IMR-90 (cell line): ENCODE data around the gene ASL. TPM values are rescaled to one million over a fixed set of nuclear protein-coding genes. Genes with fewer than 3 reads are reported as not detected.
"Not testable (repeated sequence)": the region's sequence is repeated elsewhere in the genome, so short reads cannot be mapped to it uniquely, and the experiment has no call there.

Source experiments
- ATAC-seq: fragments of 200-7000 bp; cut with Tn5 transposase; 2 replicates; pipeline ENCODE4 v1.9.1; 2020; ENCODE audit warnings: low read depth, mild to moderate bottlenecking, moderate library complexity
- BruUV-seq: library from RNA; stranded (reverse); fragments of 400-500 nt; replicated peaks from 2 replicates; lab custom pipeline; 2021; lab: Mats Ljungman, UMichigan
- CTCF ChIA-PET: fragments of 300-600 bp; formaldehyde crosslinking; extraction: SDS; loops from one replicate; lab custom pipeline; 2021; ENCODE audit warnings: antibody characterized with exemption; lab: Yijun Ruan, JAX
- POLR2A ChIA-PET: fragments of 300-600 bp; sonication (Branson Sonifier 250); formaldehyde crosslinking; loops from one replicate; lab custom pipeline; 2022; ENCODE audit warnings: antibody characterized with exemption; ENCODE audit not compliant: unreplicated experiment; lab: Charles Lee
- DNase-seq: peaks from one replicate; pipeline ENCODE4 v3.0.0; 2013
- H2AFZ ChIP-seq: replicated peaks from 2 replicates; pipeline ENCODE3; 2013; ENCODE audit warnings: low read length, mild to moderate bottlenecking; ENCODE audit not compliant: poor library complexity
- H2AK5ac ChIP-seq: 2 replicates; pipeline ENCODE4 v1.6.1; 2013; ENCODE audit warnings: low read depth, low read length, inconsistent platforms
- H2AK9ac ChIP-seq: replicated peaks from 2 replicates; pipeline ENCODE3; 2013; ENCODE audit warnings: mild to moderate bottlenecking, low read depth, low read length, moderate library complexity; ENCODE audit not compliant: poor library complexity
- H2BK120ac ChIP-seq: 2 replicates; pipeline ENCODE4 v1.6.1; 2013; ENCODE audit warnings: low read depth, low read length, inconsistent platforms
- H2BK15ac ChIP-seq: 3 replicates; pipeline ENCODE4 v1.6.1; 2013; ENCODE audit warnings: low read depth, low read length, inconsistent platforms
- H2BK20ac ChIP-seq: 2 replicates; pipeline ENCODE4 v1.6.1; 2013; ENCODE audit warnings: low read depth, mild to moderate bottlenecking, inconsistent platforms, low read length, moderate library complexity
- H2BK5ac ChIP-seq: 2 replicates; pipeline ENCODE4 v1.6.1; 2013; ENCODE audit warnings: mild to moderate bottlenecking, low read depth, low read length, inconsistent platforms; ENCODE audit not compliant: poor library complexity, severe bottlenecking
- H3K14ac ChIP-seq: replicated peaks from 2 replicates; pipeline ENCODE4 v1.6.1; 2013; ENCODE audit warnings: low read depth, low read length, inconsistent platforms
- H3K18ac ChIP-seq: 2 replicates; pipeline ENCODE4 v1.6.1; 2013; ENCODE audit warnings: low read depth, low read length, control low read depth
- H3K23ac ChIP-seq: 2 replicates; pipeline ENCODE4 v1.6.1; 2013; ENCODE audit warnings: low read depth, low read length, inconsistent platforms
- H3K27ac ChIP-seq: 2 replicates; pipeline ENCODE4 v1.5.1; 2013; ENCODE audit warnings: mild to moderate bottlenecking, control low read depth, low read length; ENCODE audit not compliant: insufficient read depth
- H3K27me3 ChIP-seq: 2 replicates; pipeline ENCODE4 v1.6.1; 2013; ENCODE audit warnings: low read length; ENCODE audit not compliant: control insufficient read depth, insufficient read depth
- H3K36me3 ChIP-seq: 2 replicates; pipeline ENCODE4 v1.6.1; 2013; ENCODE audit warnings: low read length, mixed read lengths; ENCODE audit not compliant: control insufficient read depth, insufficient read depth
- H3K4ac ChIP-seq: 2 replicates; pipeline ENCODE4 v1.6.1; 2013; ENCODE audit warnings: low read depth, low read length, inconsistent platforms
- H3K4me1 ChIP-seq: 2 replicates; pipeline ENCODE4 v1.6.1; 2013; ENCODE audit warnings: low read length, mixed read lengths; ENCODE audit not compliant: control insufficient read depth, insufficient read depth
- H3K4me2 ChIP-seq: 2 replicates; pipeline ENCODE4 v1.6.1; 2013; ENCODE audit warnings: low read depth, mild to moderate bottlenecking, control low read depth, low read length, moderate library complexity
- H3K4me3 ChIP-seq: 2 replicates; pipeline ENCODE4 v1.5.1; 2013; ENCODE audit warnings: low read depth, mild to moderate bottlenecking, control low read depth, low read length, moderate library complexity; ENCODE audit not compliant: insufficient read depth
- H3K56ac ChIP-seq: 2 replicates; pipeline ENCODE4 v1.6.1; 2013; ENCODE audit warnings: low read length, inconsistent platforms; ENCODE audit not compliant: insufficient read depth; ENCODE audit errors: extremely low read depth
- H3K79me1 ChIP-seq, 2 experiments: 2 replicates each; pipeline ENCODE4 v1.6.1; 2013; ENCODE audit warnings: low read length in 2 of 2, inconsistent platforms in 1 of 2, low read depth in 1 of 2
- H3K9ac ChIP-seq: 2 replicates; pipeline ENCODE4 v1.6.1; 2013; ENCODE audit warnings: low read depth, low read length, control low read depth
- H3K9me1 ChIP-seq: 2 replicates; pipeline ENCODE4 v1.6.1; 2013; ENCODE audit warnings: low read length, inconsistent platforms; ENCODE audit not compliant: insufficient read depth
- H3K9me3 ChIP-seq: 2 replicates; pipeline ENCODE4 v1.6.1; 2013; ENCODE audit warnings: low read length; ENCODE audit not compliant: control insufficient read depth, insufficient read depth
- H4K20me1 ChIP-seq: 2 replicates; pipeline ENCODE4 v1.6.1; 2013; ENCODE audit warnings: low read length, inconsistent platforms; ENCODE audit not compliant: insufficient read depth
- H4K5ac ChIP-seq: 2 replicates; pipeline ENCODE4 v1.6.1; 2013; ENCODE audit warnings: mild to moderate bottlenecking, low read depth, low read length, control low read depth
- H4K8ac ChIP-seq, 2 experiments: 2 replicates each; pipeline ENCODE4 v1.6.1; 2013; ENCODE audit warnings: low read depth in 2 of 2, low read length in 2 of 2, control low read depth in 1 of 2, inconsistent platforms in 1 of 2
- H4K91ac ChIP-seq: 2 replicates; pipeline ENCODE4 v1.6.1; 2013; ENCODE audit warnings: low read depth, low read length, inconsistent platforms; ENCODE audit not compliant: insufficient read depth
- BHLHE40 ChIP-seq: fragments of 150-350 bp; IDR thresholded peaks from 2 replicates; pipeline ENCODE4 v1.6.1; 2016; ENCODE audit warnings: mild to moderate bottlenecking, low read depth, low read length
- FOS ChIP-seq: fragments of 150-350 bp; IDR thresholded peaks from 2 replicates; pipeline ENCODE4 v1.6.1; 2016; ENCODE audit warnings: low read depth, low read length
- MAZ ChIP-seq: IDR thresholded peaks from 2 replicates; pipeline ENCODE4 v1.6.1; 2012; ENCODE audit warnings: low read depth, mild to moderate bottlenecking, low read length, improper control_type of control experiment, moderate library complexity, borderline replicate concordance
- WGBS, 2 experiments: methylation state at CpG; one replicate each; pipeline versions ENCODE4 v1.1.5 to v1.1.7; 2013; ENCODE audit warnings: missing lambda C conversion rate in 2 of 2; ENCODE audit not compliant: insufficient read length in 1 of 2; ENCODE audit errors: extremely low coverage in 2 of 2; 5-methylcytosine and 5-hydroxymethylcytosine counted together
- dilution Hi-C: fragments of 300-500 bp; cut with HindIII; formaldehyde crosslinking; loops from one replicate; pipeline ENCODE4 v1.14.3; 2018; ENCODE audit warnings: low sequenced_read_pairs; ENCODE audit not compliant: unreplicated experiment
- in situ Hi-C: fragments of 300-500 bp; cut with MboI; formaldehyde crosslinking; loops from 3 replicates; pipeline ENCODE4 v1.14.3; 2019; ENCODE audit warnings: low sequenced_read_pairs, inconsistent platforms, mixed read lengths
- intact Hi-C: fragments of 100-400 bp; cut with micrococcal nuclease; formaldehyde crosslinking; loops from 2 replicates; pipeline ENCODE4 v1.10.0; 2022
- polyA plus RNA-seq, 3 experiments: library from polyadenylated mRNA; depleted of rRNA; stranded (reverse); fragments of >200 nt; gene quantifications; 2 replicates each; pipeline ENCODE4 v1.2.3, GENCODE V29; 2012; ENCODE audit warnings: low replicate concordance in 1 of 3
- total RNA-seq: library from RNA; depleted of rRNA; stranded (reverse); fragments of >200 nt; gene quantifications from 2 replicates; pipeline ENCODE4 v1.2.3, GENCODE V29; 2012

The ASL gene
- total and polyA plus RNA-seq, 2 of the 4 experiments (the other 2 are of a cell fraction): 49.0 to 50.0 TPM

DNA sequence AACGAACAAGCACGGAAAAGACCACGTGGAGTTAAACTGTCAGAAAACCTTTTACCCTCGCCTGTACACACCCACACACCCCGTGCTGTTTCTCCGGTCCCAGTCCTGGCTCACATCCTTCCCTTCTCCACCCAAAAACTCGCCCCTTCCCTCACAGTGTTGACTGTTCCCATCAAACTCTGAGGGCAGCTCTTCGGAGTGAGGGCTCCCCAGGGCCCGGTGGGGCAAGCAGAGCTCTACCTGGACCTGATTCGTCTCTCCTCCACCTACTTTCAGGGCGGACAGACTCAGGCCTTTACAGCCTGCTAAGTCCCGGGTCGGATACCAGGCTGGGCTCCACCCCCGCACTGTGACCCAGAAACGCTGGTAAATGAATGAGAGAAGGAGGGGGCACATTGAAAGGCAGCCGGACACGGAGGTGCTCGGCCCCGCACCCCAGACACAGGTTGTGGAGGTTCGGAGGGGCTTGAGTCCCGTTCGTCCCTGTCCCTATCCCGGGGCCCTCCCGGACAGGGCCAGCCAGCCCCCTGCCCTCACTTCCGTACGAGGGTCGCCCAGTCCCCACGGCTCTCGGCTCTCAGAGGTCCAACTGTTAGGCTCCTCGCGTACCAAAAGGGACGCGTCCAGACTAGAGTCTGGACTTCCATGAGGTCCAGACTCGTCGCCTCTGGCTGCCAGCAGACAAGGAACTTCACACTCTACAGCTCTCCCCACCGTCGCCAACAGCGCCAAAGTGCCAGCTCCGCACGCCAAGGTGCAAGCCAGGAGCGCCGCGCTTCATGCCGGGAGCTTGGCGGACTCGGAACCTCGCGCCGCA, 31.7 kb upstream of the ASL start (continued):
- TF ChIP-seq MAZ (no peak), FOS (no peak), BHLHE40 (no peak)

DNA sequence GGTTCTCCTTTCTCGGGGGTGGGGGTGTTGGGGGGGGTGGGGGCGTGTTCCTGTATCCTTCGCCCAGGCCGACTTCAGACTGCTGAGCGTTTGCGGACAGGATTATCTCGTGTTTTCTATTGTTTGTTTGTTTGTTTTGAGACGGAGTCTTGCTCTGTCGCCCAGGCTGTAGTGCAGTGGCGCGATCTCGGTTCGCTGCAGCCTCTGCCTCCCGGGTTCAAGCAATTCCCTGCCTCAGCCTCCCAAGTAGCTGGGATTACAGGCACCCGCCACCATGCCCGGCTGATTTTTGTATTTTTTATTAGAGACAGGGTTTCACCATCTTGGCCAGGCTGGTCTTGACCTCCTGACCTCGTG, 31.1 kb upstream of the ASL start:
- H3K27ac ChIP-seq, H4K8ac ChIP-seq, H3K23ac ChIP-seq, H3K4ac ChIP-seq, H3K18ac ChIP-seq, H3K9me3 ChIP-seq, H3K4me3 ChIP-seq, H3K9me1 ChIP-seq, H4K20me1 ChIP-seq, H2AK5ac ChIP-seq, H3K4me1 ChIP-seq, POLR2A ChIA-PET, ATAC-seq, H3K4me2 ChIP-seq, H2AK9ac ChIP-seq, H4K5ac ChIP-seq, H3K79me1 ChIP-seq, intact Hi-C loops, in situ Hi-C loops, H4K91ac ChIP-seq, H3K14ac ChIP-seq, DNase-seq, H2BK120ac ChIP-seq, H3K36me3 ChIP-seq, dilution Hi-C loops, CTCF ChIA-PET, H3K27me3 ChIP-seq, H3K9ac ChIP-seq, BruUV-seq, H2BK20ac ChIP-seq, H2BK5ac ChIP-seq, H3K56ac ChIP-seq: not testable (repeated sequence)
- Histone ChIP-seq H2AFZ (peak overlapping the region; percentile 92), H2BK15ac (peak overlapping the region; percentile 21; the same call in 2 of the 3 replicates)
- WGBS, 2 experiments: 100% methylated on average over 1 of the region's 17 CpGs; no CpG with 5 or more reads in 1 of the 2 experiments
